Activated T-helper 9 cell treated with anti-CD3 and anti-CD28 coated beads, Interleukin-2, amount 50 U/mL, for 16 hours (primary cell): ENCODE data around the gene TMED1.
"Not testable (repeated sequence)": the region's sequence is repeated elsewhere in the genome, so short reads cannot be mapped to it uniquely, and the experiment has no call there.

Experiments used
- DNase-seq: peaks from one replicate; pipeline ENCODE4 v3.0.0-alpha.2; 2020; ENCODE audit warnings: low read depth

The TMED1 gene

GRCh38 chr19:10835754-10836478 is at the start of gene TMED1:
Gene TMED1, minus strand, starts transcription at chr19:10836212. Its CDS starts 21 bp downstream, at chr19:10836191.
- DNase-seq, result peak; percentile 89

- no peak for DNase-seq
These were observed 49.5 kb upstream of the TMED1 start for GRCh38 chr19:10885201-10886169.

GRCh38 chr19:10884274-10884673 is 48.3 kb upstream of the TMED1 start:
- DNase-seq, result no peak

- DNase-seq, result no peak
These were observed 46.1 kb upstream of the TMED1 start for GRCh38 chr19:10882108-10882457.

GRCh38 chr19:10881403-10882107 is 45.5 kb upstream of the TMED1 start:
- DNase-seq, result no peak

GRCh38 chr19:10878253-10878652 is 42.2 kb upstream of the TMED1 start:
- DNase-seq, result no peak

- DNase-seq, result not testable (repeated sequence)
These were observed 41.6 kb upstream of the TMED1 start for GRCh38 chr19:10877608-10878007.

- no peak for DNase-seq
These were observed 40.6 kb upstream of the TMED1 start for GRCh38 chr19:10876459-10877240.

- DNase-seq, result no peak
These were observed 38.0 kb upstream of the TMED1 start for GRCh38 chr19:10874024-10874423.

- DNase-seq, result no peak
These were observed 36.6 kb upstream of the TMED1 start for GRCh38 chr19:10872546-10873107.

- peak; percentile 25 for DNase-seq
These were observed 35.9 kb upstream of the TMED1 start for GRCh38 chr19:10871711-10872545.

GRCh38 chr19:10870955-10871603 is 35.1 kb upstream of the TMED1 start, which contains the start of gene CARM1:
Gene CARM1, plus strand, starts transcription at chr19:10871553. Its CDS starts 150 bp downstream, at chr19:10871703.
- peak; percentile 99 for DNase-seq

- DNase-seq, result no peak
These were observed 34.5 kb upstream of the TMED1 start for GRCh38 chr19:10870501-10870954.

- not testable (repeated sequence) for DNase-seq
These were observed 33.9 kb upstream of the TMED1 start for GRCh38 chr19:10869872-10870311.

- DNase-seq, result no peak
These were observed 33.0 kb upstream of the TMED1 start for GRCh38 chr19:10868872-10869547.

- no peak for DNase-seq
These were observed 30.5 kb upstream of the TMED1 start for GRCh38 chr19:10866495-10866894.

GRCh38 chr19:10864538-10864899 is 28.5 kb upstream of the TMED1 start:
- DNase-seq, result peak; percentile 68

- DNase-seq, result no peak
These were observed 27.2 kb upstream of the TMED1 start for GRCh38 chr19:10863107-10863717.
